Natural killer cell (primary cell): ENCODE data around the gene ANP32A. TPM values are rescaled to one million over a fixed set of nuclear protein-coding genes. Genes with fewer than 3 reads are reported as not detected.

Source experiments
- ATAC-seq, 3 donors: fragments of 150-1000 bp in 2 of 3; fragments of 200-7000 bp in 1 of 3; cut with Tn5 transposase; 1 replicate in 1 of 3; 2 replicates in 2 of 3; pipeline ENCODE4 v1.10.0; 2021; ENCODE audit warnings: mild to moderate bottlenecking in 2 of 3, moderate library complexity in 2 of 3
- DNase-seq, 2 donors: peaks; one replicate each; pipeline versions ENCODE4 v3.0.0 to v3.0.0-alpha.2; 2013 to 2021; ENCODE audit warnings: mixed read lengths in 1 of 2
- H3K27ac ChIP-seq: one replicate; pipeline ENCODE4 v1.5.1; 2013; ENCODE audit warnings: mild to moderate bottlenecking, low read length
- H3K27me3 ChIP-seq: one replicate; pipeline ENCODE4 v1.6.1; 2013; ENCODE audit warnings: low read length; ENCODE audit not compliant: control insufficient read depth, insufficient read depth
- H3K36me3 ChIP-seq: one replicate; pipeline ENCODE4 v1.6.1; 2013; ENCODE audit warnings: low read length; ENCODE audit not compliant: control insufficient read depth, insufficient read depth
- H3K4me1 ChIP-seq: one replicate; pipeline ENCODE4 v1.6.1; 2013; ENCODE audit warnings: low read length; ENCODE audit not compliant: control insufficient read depth, insufficient read depth
- H3K4me3 ChIP-seq: one replicate; pipeline ENCODE4 v1.5.1; 2013; ENCODE audit warnings: low read length
- H3K9me3 ChIP-seq: one replicate; pipeline ENCODE4 v1.6.1; 2013; ENCODE audit warnings: low read length; ENCODE audit not compliant: control insufficient read depth, insufficient read depth
- H3K27ac Mint-ChIP-seq, 2 donors: one replicate each; pipeline ENCODE4 v1.8.0; 2022; ENCODE audit warnings: mild to moderate bottlenecking in 2 of 2, mixed read lengths in 2 of 2, moderate library complexity in 1 of 2
- H3K27me3 Mint-ChIP-seq, 2 donors: one replicate each; pipeline ENCODE4 v1.8.0; 2022; ENCODE audit warnings: low read depth in 2 of 2, mixed read lengths in 2 of 2
- H3K36me3 Mint-ChIP-seq: one replicate; pipeline ENCODE4 v1.8.0; 2022; ENCODE audit warnings: mixed read lengths
- H3K4me1 Mint-ChIP-seq, 2 donors: one replicate each; pipeline ENCODE4 v1.8.0; 2022; ENCODE audit warnings: mixed read lengths in 2 of 2
- H3K4me3 Mint-ChIP-seq: one replicate; pipeline ENCODE4 v1.8.0; 2022; ENCODE audit warnings: mild to moderate bottlenecking, moderate library complexity, mixed read lengths
- H3K9me3 Mint-ChIP-seq, 2 donors: one replicate each; pipeline ENCODE4 v1.8.0; 2022; ENCODE audit warnings: mixed read lengths in 2 of 2
- WGBS: methylation state at CpG from one replicate; pipeline ENCODE4 v1.1.7; 2013; ENCODE audit warnings: missing lambda C conversion rate; ENCODE audit not compliant: insufficient coverage; 5-methylcytosine and 5-hydroxymethylcytosine counted together
- intact Hi-C: fragments of 100-400 bp; cut with micrococcal nuclease; formaldehyde crosslinking; loops from one replicate; pipeline ENCODE4 v1.14.2; 2022
- total RNA-seq, 4 donors: library from RNA; stranded (reverse); fragments of 120-200 nt in 1 of 4; gene quantifications; one replicate each; pipeline versions ENCODE4 v1.2.3 to v1.2.4, GENCODE V29; 2013 to 2022
- TF ChIP-seq, protein P1 (sequence below): fragments of 200-600 bp; IDR thresholded peaks from one replicate; pipeline ENCODE4 v1.8.0; 2022; ENCODE audit warnings: antibody characterized with exemption

Gene ANP32A
- total RNA-seq, 3 donors from 2014 or later (not counting 1 experiment from before 2014, with no cell fraction given), result 133 to 150 (median 148) TPM

DNA sequence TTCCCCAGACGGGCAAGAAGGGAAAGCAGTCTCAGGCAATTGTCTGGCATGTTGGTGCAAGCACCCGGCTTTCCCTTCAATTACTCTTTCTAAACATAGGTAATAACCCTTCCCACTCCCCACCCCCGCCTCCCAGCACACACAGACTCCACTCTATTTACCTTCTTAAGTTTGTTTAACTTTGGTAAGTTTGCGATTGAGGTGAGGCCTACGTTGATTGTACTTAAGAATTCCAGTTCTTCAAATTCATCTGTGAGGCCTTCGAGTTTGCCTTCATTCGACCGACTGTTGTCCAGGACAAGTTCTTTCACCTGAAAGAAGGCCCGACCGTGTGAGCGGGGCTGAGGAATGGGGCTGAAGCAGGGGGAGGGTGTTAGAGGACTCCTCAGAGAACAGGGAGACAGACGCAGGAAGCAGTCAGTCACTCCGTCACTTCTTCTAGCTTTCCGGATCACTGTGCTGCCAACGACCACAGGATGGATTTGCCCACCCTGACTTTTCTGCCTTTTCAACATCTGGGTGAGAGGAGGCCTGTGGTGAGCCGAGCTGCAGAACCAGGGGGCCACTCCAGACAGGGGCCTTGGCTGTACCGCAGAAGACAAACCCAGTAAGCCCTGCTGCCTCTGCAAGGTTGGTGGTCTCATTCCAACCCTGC, 33.0 kb downstream of the ANP32A start:
- no peak overlapping the region for H3K4me3 Mint-ChIP-seq
- H3K27ac Mint-ChIP-seq, result peak overlapping the region; percentile 92 to 100
- H3K9me3 Mint-ChIP-seq, result no peaks in the 10 kb centered on the region
- ATAC-seq (no peak), DNase-seq (no peak)
- peaks cover 79% of the 10 kb centered on the region for H3K4me1 ChIP-seq
- intact Hi-C loops, result no loop called here
- no peaks in the 10 kb centered on the region for H3K9me3 ChIP-seq
- TF ChIP-seq, protein P1, sequence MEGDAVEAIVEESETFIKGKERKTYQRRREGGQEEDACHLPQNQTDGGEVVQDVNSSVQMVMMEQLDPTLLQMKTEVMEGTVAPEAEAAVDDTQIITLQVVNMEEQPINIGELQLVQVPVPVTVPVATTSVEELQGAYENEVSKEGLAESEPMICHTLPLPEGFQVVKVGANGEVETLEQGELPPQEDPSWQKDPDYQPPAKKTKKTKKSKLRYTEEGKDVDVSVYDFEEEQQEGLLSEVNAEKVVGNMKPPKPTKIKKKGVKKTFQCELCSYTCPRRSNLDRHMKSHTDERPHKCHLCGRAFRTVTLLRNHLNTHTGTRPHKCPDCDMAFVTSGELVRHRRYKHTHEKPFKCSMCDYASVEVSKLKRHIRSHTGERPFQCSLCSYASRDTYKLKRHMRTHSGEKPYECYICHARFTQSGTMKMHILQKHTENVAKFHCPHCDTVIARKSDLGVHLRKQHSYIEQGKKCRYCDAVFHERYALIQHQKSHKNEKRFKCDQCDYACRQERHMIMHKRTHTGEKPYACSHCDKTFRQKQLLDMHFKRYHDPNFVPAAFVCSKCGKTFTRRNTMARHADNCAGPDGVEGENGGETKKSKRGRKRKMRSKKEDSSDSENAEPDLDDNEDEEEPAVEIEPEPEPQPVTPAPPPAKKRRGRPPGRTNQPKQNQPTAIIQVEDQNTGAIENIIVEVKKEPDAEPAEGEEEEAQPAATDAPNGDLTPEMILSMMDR, result no peak
- peaks cover 71 to 82% of the 10 kb centered on the region in 2 donors for H3K4me1 Mint-ChIP-seq
- 52% methylated on average over 16 of the region's 17 CpGs for WGBS
- no peaks in the 10 kb centered on the region for H3K36me3 Mint-ChIP-seq
- no peaks in the 10 kb centered on the region for H3K27me3 ChIP-seq
- H3K36me3 ChIP-seq, result peaks cover 29% of the 10 kb centered on the region
- no peak overlapping the region for H3K27ac ChIP-seq
- H3K27me3 Mint-ChIP-seq, result no peaks in the 10 kb centered on the region
- no peak overlapping the region for H3K4me3 ChIP-seq

DNA sequence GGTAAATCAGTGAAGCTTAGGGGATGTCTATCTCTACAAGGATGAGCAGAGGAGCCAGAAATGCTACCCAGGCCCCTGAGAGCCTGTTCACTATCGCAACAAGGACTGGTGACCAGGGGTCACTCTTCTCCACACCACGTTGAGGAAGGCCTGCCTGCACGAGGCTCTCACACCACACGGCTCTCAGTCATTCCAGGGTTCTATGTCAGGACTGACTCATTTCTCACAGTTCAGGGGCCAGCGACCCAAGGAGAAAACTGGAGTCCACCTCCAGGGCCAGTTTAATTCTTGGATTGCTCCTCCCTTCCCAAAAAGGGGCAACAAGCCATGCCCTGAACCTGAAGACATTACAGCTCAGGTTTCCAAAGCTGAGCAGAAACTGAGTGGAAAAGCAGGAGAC, 33.9 kb downstream of the ANP32A start:
- intact Hi-C loops, result no loop called here
- no peaks in the 10 kb centered on the region for H3K36me3 Mint-ChIP-seq
- peak overlapping the region in 1 of 2 donors; percentile 67 for H3K27ac Mint-ChIP-seq
- H3K27ac ChIP-seq, result no peak overlapping the region
- peaks cover 79% of the 10 kb centered on the region for H3K4me1 ChIP-seq
- H3K9me3 Mint-ChIP-seq, result no peaks in the 10 kb centered on the region
- no peaks in the 10 kb centered on the region for H3K27me3 Mint-ChIP-seq
- no peak overlapping the region for H3K4me3 ChIP-seq
- DNase-seq (no peak), ATAC-seq (no peak)
- peaks cover 31% of the 10 kb centered on the region for H3K36me3 ChIP-seq
- H3K4me1 Mint-ChIP-seq, result peaks cover 71 to 82% of the 10 kb centered on the region in 2 donors
- WGBS, result 87% methylated on average over 5 of the region's 5 CpGs
- no peaks in the 10 kb centered on the region for H3K9me3 ChIP-seq
- TF ChIP-seq, protein P1, result no peak
- no peak overlapping the region for H3K4me3 Mint-ChIP-seq
- H3K27me3 ChIP-seq, result no peaks in the 10 kb centered on the region

DNA sequence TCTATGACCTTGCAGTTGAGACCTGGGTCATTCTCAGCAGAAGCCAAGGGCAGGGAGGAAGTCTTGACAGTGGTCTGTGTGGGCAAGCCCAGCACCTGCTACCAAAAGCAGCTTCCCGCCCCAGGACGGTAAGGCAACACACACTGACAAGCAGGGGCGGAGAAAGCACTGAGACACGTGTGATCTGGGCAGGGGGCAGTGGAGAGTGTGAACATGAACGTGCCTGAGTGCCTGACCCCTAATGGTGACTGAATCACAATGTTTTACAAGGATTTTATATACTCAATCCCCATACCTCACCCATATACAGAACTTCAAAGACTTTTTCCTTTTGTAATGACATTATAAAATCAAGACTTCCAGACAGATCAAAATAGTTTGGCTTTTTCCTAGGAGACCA, 35.2 kb downstream of the ANP32A start:
- Mint-ChIP-seq H3K27ac (peak overlapping the region; percentile 67 to 73), H3K9me3 (no peaks in the 10 kb centered on the region), H3K36me3 (no peaks in the 10 kb centered on the region), H3K4me1 (peaks cover 62 to 77% of the 10 kb centered on the region in 2 donors), H3K27me3 (no peaks in the 10 kb centered on the region), H3K4me3 (peak overlapping the region; percentile 21)
- Histone ChIP-seq H3K36me3 (peaks cover 32% of the 10 kb centered on the region), H3K27ac (no peak overlapping the region), H3K9me3 (no peaks in the 10 kb centered on the region), H3K4me3 (no peak overlapping the region), H3K4me1 (peaks cover 72% of the 10 kb centered on the region), H3K27me3 (no peaks in the 10 kb centered on the region)
- DNase-seq (no peak), ATAC-seq (peak in 2 of 3 donors; percentile 13 to 28)
- WGBS, result 21% methylated on average over 5 of the region's 5 CpGs
- intact Hi-C loops, result no loop called here
- TF ChIP-seq, protein P1, result no peak

DNA sequence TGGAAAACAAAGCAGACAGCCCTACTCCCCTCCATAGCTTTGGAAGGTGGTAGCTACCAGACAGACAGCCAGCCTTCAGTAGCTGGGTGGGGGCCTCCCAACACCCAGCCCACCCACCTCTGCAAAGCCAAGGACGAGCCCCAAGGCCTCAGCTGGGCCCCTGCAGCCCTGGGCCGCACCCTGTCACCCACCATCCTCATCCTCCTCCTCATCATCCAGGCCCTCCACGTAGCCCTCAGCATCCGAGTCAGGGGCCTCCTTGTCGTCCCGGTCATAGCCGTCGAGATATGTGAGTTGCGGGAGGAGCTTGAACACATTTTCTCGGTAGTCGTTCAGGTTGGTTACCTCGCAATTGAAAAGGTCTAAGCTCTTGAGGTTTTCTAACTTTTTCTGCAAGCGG, 36.5 kb downstream of the ANP32A start:
- Histone ChIP-seq H3K4me3 (no peak overlapping the region), H3K27ac (no peak overlapping the region), H3K27me3 (no peaks in the 10 kb centered on the region), H3K9me3 (no peaks in the 10 kb centered on the region), H3K36me3 (peaks cover 43% of the 10 kb centered on the region), H3K4me1 (peaks cover 58% of the 10 kb centered on the region)
- Mint-ChIP-seq H3K4me1 (peaks cover 49 to 64% of the 10 kb centered on the region in 2 donors), H3K4me3 (no peak overlapping the region), H3K36me3 (no peaks in the 10 kb centered on the region), H3K27ac (peak overlapping the region in 1 of 2 donors; percentile 67), H3K9me3 (no peaks in the 10 kb centered on the region), H3K27me3 (no peaks in the 10 kb centered on the region)
- intact Hi-C loops, result loop anchor here (5.0 kb wide), 1 partner anchor 33 kb away; no protein-coding TSS in a partner anchor
- TF ChIP-seq, protein P1, result no peak
- no peak for ATAC-seq
- WGBS, result 92% methylated on average over 13 of the region's 13 CpGs
- no peak for DNase-seq
